GM21737 (cell line): ENCODE results near the gene GLT1D1.
A peak's percentile ranks its signal among the peaks of the same experiment; 100 is the strongest.

Source experiments
- ATAC-seq: cut with Tn5 transposase; IDR thresholded peaks from one replicate; pipeline ENCODE4 v1.9.1; 2021; ENCODE audit warnings: mild to moderate bottlenecking, moderate library complexity; ENCODE audit not compliant: unreplicated experiment

The GLT1D1 gene

GRCh38 chr12:128909653-128910052 lies 56.4 kb downstream of the GLT1D1 start:
- ATAC-seq: no peak

- ATAC-seq: no peak
These were observed 57.4 kb downstream of the GLT1D1 start for GRCh38 chr12:128910629-128911028.

DNA sequence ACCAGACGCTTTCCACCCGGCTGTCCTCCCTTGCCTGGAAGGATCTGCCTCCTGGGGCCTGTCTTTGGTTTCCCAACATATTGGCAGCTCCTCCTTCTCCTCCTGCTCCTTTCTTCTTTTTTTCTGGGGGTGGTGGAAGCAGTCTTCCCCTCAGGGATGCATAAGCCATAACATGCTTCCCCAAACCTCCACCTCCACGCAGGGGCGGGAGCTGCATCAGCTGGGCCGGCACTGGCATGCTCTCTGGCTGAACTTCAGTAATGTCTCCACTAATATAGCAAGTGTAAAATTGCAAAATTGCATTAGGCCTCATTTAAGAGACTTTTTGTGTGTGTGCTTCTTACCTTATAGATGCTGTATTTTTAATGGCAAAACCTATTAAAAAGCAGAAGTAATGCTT lies 58.6 kb downstream of the GLT1D1 start:
- ATAC-seq: no peak

DNA sequence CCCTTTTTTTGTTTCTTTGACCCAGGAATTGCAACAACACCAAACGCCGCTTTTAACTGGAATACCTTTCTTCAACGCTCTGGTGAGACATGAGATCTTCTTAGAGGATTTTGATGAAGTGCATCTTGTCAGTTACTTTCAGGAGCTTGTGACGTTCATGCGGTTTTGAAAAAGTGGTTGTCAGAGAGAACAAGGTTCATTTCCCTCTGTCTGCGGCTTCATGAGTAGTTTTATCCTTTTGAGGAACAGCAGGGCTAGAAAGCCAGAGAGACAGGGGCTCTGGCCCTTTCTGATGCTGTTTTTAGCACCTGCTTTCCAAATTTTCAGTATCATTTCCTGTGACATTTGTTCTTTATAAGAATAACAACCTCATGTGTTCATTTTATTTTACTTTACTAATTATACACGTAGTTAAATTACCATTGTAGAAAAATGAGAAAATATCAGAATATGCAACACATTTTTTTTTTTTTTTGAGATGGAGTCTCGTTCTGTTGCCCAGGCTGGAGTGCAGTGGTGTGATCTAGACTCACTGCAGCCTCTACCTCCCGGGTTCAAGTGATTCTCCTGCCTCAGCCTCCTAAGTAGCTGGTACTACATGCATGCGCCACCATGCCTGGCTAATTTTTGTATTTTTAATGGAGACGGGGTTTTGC lies 61.8 kb downstream of the GLT1D1 start:
- peak; percentile 97 for ATAC-seq

- no peak for ATAC-seq
These were observed 63.1 kb downstream of the GLT1D1 start for GRCh38 chr12:128916425-128916824.

DNA sequence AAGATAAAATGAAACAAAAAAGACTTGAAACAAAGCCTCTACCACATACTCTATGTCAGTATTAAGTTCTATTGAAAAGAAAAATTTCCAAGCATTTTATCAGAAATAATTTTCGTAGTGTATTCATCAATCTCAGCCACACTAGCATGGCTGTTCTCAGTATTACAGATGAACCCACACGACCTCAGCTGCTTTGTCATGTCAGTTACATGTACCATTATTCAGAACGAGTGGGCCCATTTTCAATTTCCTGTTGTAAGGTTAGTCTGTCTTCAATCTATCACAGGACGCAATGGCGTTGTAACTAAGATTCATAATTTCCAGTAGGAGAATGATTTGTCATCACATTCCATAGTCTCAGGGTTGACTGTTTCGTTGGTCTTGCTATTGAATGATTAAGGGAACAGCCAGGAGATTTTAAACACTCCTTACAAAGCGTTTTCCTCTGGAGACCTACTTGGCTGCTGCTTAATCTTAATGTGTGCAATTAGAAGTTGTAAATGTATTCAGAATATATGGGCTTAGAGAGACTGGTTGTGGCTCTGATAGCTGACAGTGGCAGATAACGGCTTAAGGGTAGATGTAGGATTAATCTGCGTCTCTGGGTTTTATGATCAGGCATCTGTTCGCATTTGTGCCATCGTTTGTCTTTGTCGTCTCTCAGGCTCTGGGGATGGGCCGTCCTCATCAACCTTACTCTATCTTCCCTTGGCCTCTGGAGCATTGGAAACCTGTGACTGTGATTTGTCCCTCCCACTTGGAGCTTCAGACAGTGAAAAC lies 65.4 kb downstream of the GLT1D1 start:
- no peak for ATAC-seq

- no peak for ATAC-seq
These were observed 67.2 kb downstream of the GLT1D1 start for GRCh38 chr12:128920468-128920867.

- ATAC-seq: no peak
These were observed 75.1 kb downstream of the GLT1D1 start for GRCh38 chr12:128928361-128928760.

GRCh38 chr12:128929057-128929456 lies 75.8 kb downstream of the GLT1D1 start:
- no peak for ATAC-seq

DNA sequence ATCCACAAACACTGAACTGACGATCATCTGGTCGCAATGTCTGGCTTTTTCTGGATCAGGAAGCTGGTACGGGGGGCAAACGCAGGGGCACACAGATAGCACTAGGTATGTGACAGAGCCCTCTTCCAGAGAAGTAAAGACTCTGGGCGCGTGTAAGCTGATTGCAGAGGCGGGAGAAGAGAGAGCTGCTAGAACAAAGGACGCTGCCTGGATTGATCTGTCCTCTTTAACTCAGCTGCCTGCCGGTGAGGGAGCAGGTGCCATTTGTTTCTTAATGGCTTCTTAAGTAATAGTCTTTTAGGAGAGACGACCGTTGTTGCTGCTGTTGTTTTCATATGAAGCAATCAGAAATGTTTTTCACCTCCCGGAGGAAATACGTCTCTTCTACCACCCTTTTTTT lies 77.3 kb downstream of the GLT1D1 start:
- no peak for ATAC-seq

GRCh38 chr12:128932521-128932920 lies 79.2 kb downstream of the GLT1D1 start:
- no peak for ATAC-seq

DNA sequence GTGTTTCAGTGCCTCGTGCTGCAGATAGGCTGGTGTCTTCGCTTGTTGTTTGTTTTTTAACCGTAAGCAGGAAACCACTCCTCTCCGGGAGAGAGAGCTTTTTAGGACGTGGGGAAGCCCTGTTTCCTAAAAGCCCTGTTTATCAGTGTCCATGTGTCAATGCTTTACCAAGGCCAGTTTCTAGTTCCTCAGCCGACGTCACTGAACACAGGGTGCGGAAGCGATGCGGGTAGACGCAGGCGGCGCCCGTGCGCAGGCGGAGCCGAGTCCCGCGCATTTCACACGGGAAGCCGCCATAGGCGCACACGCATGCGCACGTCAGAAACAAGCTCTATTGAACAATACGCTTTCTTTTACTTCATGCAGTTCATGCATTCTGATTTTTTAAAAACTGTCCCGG lies 79.8 kb downstream of the GLT1D1 start:
- ATAC-seq: no peak

DNA sequence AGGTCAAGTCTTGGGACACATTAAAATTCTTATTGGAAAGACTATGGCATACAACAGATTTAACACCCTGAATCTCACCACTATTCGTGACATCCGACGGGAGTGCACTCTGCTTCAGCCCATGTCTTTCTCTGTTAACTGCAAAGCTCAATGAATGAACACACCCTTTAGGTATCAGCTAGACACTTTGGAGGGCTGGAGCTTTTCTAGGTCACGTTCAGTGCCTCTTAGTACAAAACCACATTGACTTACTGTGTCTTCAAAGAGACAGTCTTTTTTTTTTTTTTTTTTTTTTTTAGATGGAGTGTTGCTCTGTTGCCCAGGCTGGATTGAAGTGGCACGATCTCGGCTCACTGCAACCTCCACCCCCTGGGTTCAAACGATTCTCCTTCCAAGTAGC lies 80.6 kb downstream of the GLT1D1 start:
- no peak for ATAC-seq

DNA sequence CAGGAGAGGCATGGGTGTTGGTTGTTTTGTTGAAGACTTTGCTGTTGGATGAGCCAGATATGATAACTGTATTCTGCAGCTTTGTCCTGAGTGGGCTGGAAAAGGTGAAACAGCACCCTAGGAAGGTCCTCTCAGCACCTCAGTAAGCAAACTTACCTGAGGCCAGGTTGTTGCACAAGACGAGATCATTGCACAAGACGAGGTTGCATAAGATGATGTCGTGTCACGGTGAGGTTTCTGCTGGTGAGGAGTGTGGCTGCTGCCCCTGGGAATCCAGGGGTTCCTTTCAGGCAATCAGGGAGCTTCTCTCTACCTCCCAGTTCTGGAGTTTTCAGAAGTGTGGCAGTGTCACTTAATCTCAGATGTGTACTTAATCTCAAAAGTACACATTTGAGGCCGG lies 85.6 kb downstream of the GLT1D1 start:
- no peak for ATAC-seq

DNA sequence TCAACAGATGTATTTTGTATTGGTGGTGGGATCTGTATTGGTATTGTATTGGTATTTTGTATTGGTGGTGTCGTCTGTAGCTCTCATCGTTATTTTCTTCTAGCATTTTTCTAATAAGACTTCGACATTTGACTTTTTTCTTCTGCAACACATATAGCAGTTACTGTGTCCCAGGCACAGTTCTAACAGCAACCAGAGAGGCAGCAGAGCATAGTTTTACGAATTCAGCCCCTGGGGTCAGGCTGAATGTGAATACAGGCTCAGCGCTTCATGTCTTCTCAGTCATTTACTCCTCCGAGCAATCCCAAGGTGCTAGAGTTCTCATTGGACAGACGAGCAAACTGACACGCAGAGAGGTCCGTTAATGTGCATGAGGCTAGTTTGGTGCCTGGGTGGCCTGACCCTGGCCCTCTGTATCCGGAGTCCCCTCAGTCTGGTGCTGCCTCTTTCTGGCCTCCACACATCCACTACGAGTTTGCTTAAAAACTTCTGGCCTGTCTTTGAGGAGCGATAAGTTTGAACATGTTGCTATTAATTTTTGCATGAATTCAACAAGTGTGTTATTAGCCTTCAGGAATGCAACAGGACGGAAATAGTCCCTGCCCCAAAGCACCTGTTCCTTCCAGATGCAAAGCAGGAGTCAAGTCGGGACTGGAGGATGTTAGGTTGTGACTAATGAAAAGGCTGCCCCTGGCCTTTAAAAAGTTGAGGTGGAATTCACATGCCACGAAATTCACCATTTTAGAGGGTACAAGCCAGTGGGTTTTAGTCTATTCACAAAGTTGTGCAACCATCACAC lies 87.0 kb downstream of the GLT1D1 start:
- ATAC-seq: no peak

DNA sequence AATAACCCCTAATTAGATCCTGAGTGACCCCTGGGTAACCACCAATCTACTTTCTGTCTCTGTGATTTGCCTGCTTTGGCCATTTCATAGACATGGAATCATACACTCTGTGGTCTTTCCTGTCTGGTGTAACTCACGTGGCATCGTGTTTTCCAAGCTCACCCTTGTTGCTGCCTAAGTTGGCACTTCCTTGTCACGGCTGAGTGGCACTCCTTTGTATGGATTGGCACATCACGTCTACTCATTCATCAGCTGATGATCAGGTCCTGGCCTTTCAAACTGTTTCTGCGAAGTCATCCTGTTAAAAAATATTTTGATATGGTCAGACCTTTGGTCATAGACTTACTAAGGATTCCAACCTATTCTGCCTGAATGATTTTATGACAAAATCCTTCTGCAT lies 87.7 kb downstream of the GLT1D1 start:
- no peak for ATAC-seq

DNA sequence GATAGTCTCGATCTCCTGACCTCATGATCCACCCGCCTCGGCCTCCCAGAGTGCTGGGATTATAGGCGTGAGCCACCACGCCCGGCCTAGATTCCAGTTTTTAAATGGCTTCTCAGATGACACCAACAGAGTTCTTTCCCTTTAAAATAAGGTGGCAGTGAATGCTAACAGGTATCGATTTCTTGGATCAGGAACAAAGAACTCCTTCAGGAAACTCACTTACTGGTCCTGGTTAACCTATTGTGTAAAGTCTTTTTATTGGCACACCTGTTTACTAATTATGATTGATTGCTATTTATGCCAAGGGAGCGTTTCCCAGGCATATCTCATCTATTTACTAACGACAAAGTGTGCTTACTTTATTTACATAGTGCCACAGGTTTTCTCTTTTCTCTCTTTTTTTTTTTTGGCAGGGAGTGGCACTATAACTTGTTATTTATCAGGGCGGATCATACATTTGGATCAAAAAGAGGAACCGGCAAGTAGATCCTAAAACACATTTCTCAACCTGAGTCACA lies 89.7 kb downstream of the GLT1D1 start:
- ATAC-seq: no peak

- no peak for ATAC-seq
These were observed 91.7 kb downstream of the GLT1D1 start for GRCh38 chr12:128944956-128945355.

DNA sequence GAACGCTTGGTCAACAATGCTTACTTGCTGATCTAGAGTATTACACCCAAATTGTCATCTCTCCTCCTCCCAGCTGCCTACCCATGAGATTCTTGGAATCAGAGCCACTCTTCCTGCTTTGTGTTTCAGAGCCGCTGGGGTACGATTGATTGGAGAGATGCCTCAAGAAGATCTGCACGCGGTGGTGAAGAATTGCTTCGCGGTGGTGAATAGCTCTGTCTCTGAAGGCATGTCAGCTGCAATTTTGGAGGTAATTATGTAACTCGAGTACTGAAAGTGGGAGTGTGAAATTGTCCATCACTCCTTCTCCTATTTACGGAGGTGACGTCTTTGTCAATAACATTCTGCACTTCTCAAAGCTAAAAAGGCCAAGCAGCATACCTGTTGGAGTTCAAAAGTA lies 93.9 kb downstream of the GLT1D1 start:
- no peak for ATAC-seq

- ATAC-seq: no peak
These were observed 95.8 kb downstream of the GLT1D1 start for GRCh38 chr12:128949086-128949485.

- no peak for ATAC-seq
These were observed 98.2 kb downstream of the GLT1D1 start for GRCh38 chr12:128951448-128951847.

DNA sequence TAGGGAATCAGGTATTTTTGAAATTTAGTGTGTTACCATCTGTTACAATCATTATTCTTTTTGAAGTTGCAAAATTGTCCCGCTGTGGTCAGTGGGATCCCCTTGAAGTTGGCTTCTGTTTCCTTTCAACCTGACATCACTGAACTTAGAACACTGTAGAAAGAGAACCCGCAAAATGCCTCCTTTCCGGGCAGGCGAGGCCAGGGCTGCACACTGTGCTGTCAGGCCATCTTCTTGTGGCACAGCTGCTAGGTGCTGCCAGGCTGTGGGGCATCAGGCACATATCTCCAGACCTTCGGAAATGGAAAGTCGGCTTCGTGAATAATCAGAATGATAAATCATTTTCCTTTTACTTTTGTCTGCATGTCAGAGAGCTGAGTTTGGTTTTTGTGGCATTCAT lies 103.5 kb downstream of the GLT1D1 start:
- ATAC-seq: no peak
